ENCODE measurements around the gene RPTOR.

RPTOR gene

GRCh38 chr17:80949451-80950421 is 405.1 kb downstream of the RPTOR start:
- in situ Hi-C loops (cut with MboI; ENCODE audit: low pct_unique_long_range_greater_than_20kb, low sequenced_read_pairs, unreplicated experiment) = loop anchor here (25.0 kb wide), 1 partner anchor 387 kb away; no protein-coding TSS in a partner anchor
- TF ChIP-seq CTCF (IDR thresholded peaks at IDR 0.05; ENCODE audit: extremely low read depth, insufficient read depth, missing control alignments) = no peak
- no peak for DNase-seq (ENCODE audit: low spot score)

GRCh38 chr17:80950466-80951120 is 406.0 kb downstream of the RPTOR start:
- TF ChIP-seq CTCF (IDR thresholded peaks at IDR 0.05; ENCODE audit: extremely low read depth, insufficient read depth, missing control alignments) = no peak
- in situ Hi-C loops (cut with MboI; ENCODE audit: low pct_unique_long_range_greater_than_20kb, low sequenced_read_pairs, unreplicated experiment) = loop anchor here (25.0 kb wide), 1 partner anchor 388 kb away; no protein-coding TSS in a partner anchor
- no peak for DNase-seq (ENCODE audit: low spot score)

- TF ChIP-seq CTCF (IDR thresholded peaks at IDR 0.05; ENCODE audit: extremely low read depth, insufficient read depth, missing control alignments) = no peak
- in situ Hi-C loops (cut with MboI; ENCODE audit: low pct_unique_long_range_greater_than_20kb, low sequenced_read_pairs, unreplicated experiment) = loop anchor here (25.0 kb wide), 1 partner anchor 389 kb away; no protein-coding TSS in a partner anchor
- no peak for DNase-seq (ENCODE audit: low spot score)
Measured at GRCh38 chr17:80951121-80952090, 406.8 kb downstream of the RPTOR start.

- in situ Hi-C loops (cut with MboI; ENCODE audit: low pct_unique_long_range_greater_than_20kb, low sequenced_read_pairs, unreplicated experiment) = loop anchor here (25.0 kb wide), 1 partner anchor 390 kb away; no protein-coding TSS in a partner anchor
- no peak for TF ChIP-seq CTCF (IDR thresholded peaks at IDR 0.05; ENCODE audit: extremely low read depth, insufficient read depth, missing control alignments)
- no peak for DNase-seq (ENCODE audit: low spot score)
Measured at GRCh38 chr17:80952291-80952690, 407.7 kb downstream of the RPTOR start.

GRCh38 chr17:80953471-80954315 is 409.1 kb downstream of the RPTOR start:
- in situ Hi-C loops (cut with MboI; ENCODE audit: low pct_unique_long_range_greater_than_20kb, low sequenced_read_pairs, unreplicated experiment) = loop anchor here (25.0 kb wide), 1 partner anchor 391 kb away; no protein-coding TSS in a partner anchor
- DNase-seq (ENCODE audit: low spot score) = no peak
- TF ChIP-seq CTCF (IDR thresholded peaks at IDR 0.05; ENCODE audit: extremely low read depth, insufficient read depth, missing control alignments) = no peak

All from GM13977 (cell line).